GM12878 (cell line): ENCODE results near the gene ZDHHC21. TPM values are rescaled to one million over a fixed set of nuclear protein-coding genes. Genes with fewer than 3 reads are reported as not detected.
A peak's percentile ranks its signal among the peaks of the same experiment; 100 is the strongest.

Experiments used
- EGR1 ChIP-seq, 2 experiments: IDR thresholded peaks; 1 replicate in 1 of 2; 2 replicates in 1 of 2; pipeline ENCODE4 v1.6.1; 2011 to 2012; ENCODE audit warnings: low read depth in 2 of 2, low read length in 2 of 2, borderline replicate concordance in 1 of 2, mild to moderate bottlenecking in 1 of 2, moderate library complexity in 1 of 2
- ETV6 ChIP-seq, 2 experiments: fragments of 450-650 bp in 1 of 2; IDR thresholded peaks in 1 of 2; conservative IDR thresholded peaks in 1 of 2; 2 replicates each; pipeline ENCODE4 v1.6.1; 2014; ENCODE audit warnings: antibody characterized with exemption in 1 of 2, borderline replicate concordance in 1 of 2, low read depth in 1 of 2, mild to moderate bottlenecking in 1 of 2, moderate library complexity in 1 of 2
- MEF2A ChIP-seq: IDR thresholded peaks from 2 replicates; pipeline ENCODE4 v1.6.1; 2011; ENCODE audit warnings: low read depth, mild to moderate bottlenecking, low read length, moderate library complexity; ENCODE audit not compliant: insufficient read depth
- NFYA ChIP-seq: IDR thresholded peaks from 2 replicates; pipeline ENCODE4 v1.6.1; 2011; ENCODE audit warnings: low read depth, mild to moderate bottlenecking, low read length, improper control_type of control experiment, borderline replicate concordance
- RCOR1 ChIP-seq: conservative IDR thresholded peaks from 2 replicates; pipeline ENCODE4 v1.6.1; 2012; ENCODE audit warnings: low read depth, low read length, improper control_type of control experiment
- SIX5 ChIP-seq: IDR thresholded peaks from 2 replicates; pipeline ENCODE4 v1.6.1; 2011; ENCODE audit warnings: mild to moderate bottlenecking, low read depth, low read length, moderate library complexity; ENCODE audit not compliant: severe bottlenecking
- SREBF2 ChIP-seq: IDR thresholded peaks from 2 replicates; pipeline ENCODE4 v1.6.1; 2012; ENCODE audit warnings: mild to moderate bottlenecking, low read length
- STAT3 ChIP-seq: IDR thresholded peaks from 2 replicates; pipeline ENCODE4 v1.6.1; 2011; ENCODE audit warnings: low read depth, low read length, improper control_type of control experiment
- TCF3 ChIP-seq: IDR thresholded peaks from 2 replicates; pipeline ENCODE4 v1.6.1; 2012; ENCODE audit warnings: low read depth, mild to moderate bottlenecking, low read length, borderline replicate concordance; ENCODE audit not compliant: insufficient read depth
- polyA plus RNA-seq, 11 experiments: library from polyadenylated mRNA; depleted of rRNA in 4 of 11; unstranded in 6 of 11; stranded (reverse) in 5 of 11; fragments of >200 nt; fragmentation: Nextera tagmentation in 4 of 11; fragmentation: Illumina TruSeq in 1 of 11; extraction: Ambion mirVana in 4 of 11; extraction: Trizol in 1 of 11; gene quantifications; 1 replicate in 1 of 11; 2 replicates in 10 of 11; pipeline versions ENCODE4 v1.2.1 to v1.2.3, GENCODE V29; 2011 to 2016; ENCODE audit warnings: inconsistent platforms in 2 of 11, missing spikeins in 2 of 11, low read depth in 1 of 11
- total RNA-seq, 4 experiments: library from RNA; depleted of rRNA in 3 of 4; stranded (reverse); fragments of >200 nt in 3 of 4; fragmentation: Illumina TruSeq in 1 of 4; extraction: Trizol in 1 of 4; gene quantifications; 2 replicates each; pipeline versions ENCODE4 v1.2.1 to v1.2.3, GENCODE V29; 2013 to 2021
- TF ChIP-seq, protein P1 (sequence below): fragments of 450-650 bp; IDR thresholded peaks from 2 replicates; pipeline ENCODE4 v1.6.1; 2017; ENCODE audit warnings: borderline replicate concordance
- TF ChIP-seq, protein P2 (sequence below): fragments of 450-650 bp; IDR thresholded peaks from 2 replicates; pipeline ENCODE4 v1.6.1; 2017; ENCODE audit warnings: mild to moderate bottlenecking
- TF ChIP-seq, protein P3 (sequence below): fragments of 450-650 bp; formaldehyde crosslinking; IDR thresholded peaks from 2 replicates; pipeline ENCODE4 v1.5.0; 2022; ENCODE audit warnings: mild to moderate bottlenecking, missing genetic modification characterization
- TF ChIP-seq, protein P4 (sequence below): IDR thresholded peaks from 2 replicates; pipeline ENCODE4 v1.6.1; 2012; ENCODE audit warnings: low read depth, low read length, improper control_type of control experiment
- TF ChIP-seq, protein P5 (sequence below): fragments of 450-650 bp; IDR thresholded peaks from 2 replicates; pipeline ENCODE4 v1.6.1; 2016; ENCODE audit warnings: mild to moderate bottlenecking, moderate library complexity, borderline replicate concordance

Gene ZDHHC21
- total and polyA plus RNA-seq, 10 of the 15 experiments (the other 5 are each of a cell fraction or from before 2014, with no cell fraction given): 2.6 to 14.6 (median 9.1) TPM

DNA sequence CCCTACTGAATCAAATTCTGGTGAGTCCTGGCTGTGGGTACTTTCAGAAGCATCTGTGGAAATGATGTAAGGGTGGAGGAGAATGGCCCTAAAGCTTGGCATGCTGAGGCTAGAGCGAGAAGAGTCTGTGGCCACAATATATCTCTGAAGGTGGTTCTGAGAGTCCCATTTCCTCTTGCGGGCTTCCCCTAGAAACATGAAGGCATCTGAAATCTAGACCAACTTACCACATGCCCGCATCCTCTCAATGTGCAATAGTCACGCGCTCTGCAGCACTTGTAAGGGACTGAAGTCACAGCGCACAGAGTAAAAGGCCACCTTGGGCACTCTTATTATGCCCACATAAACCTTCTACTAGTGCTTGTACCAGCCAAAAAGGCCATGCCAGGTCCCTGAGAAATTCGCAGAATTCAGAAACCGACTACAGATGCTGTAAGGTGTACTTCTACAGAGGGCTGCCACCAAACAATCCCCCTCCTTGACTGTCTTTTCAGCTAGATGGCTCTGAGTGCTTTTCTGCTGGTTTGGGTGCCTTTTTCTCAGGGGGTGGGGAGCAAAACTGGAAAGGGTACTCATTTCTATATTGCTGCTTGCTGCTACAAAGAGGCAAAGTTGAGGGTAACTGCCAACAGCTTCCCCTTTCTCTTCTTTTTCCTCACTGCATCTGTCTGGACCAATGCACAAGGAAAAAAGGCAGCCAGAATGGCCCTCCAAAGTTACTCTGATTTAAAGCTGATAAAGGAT is 107.3 kb downstream of the ZDHHC21 start (continued):
- TF ChIP-seq, protein P1, sequence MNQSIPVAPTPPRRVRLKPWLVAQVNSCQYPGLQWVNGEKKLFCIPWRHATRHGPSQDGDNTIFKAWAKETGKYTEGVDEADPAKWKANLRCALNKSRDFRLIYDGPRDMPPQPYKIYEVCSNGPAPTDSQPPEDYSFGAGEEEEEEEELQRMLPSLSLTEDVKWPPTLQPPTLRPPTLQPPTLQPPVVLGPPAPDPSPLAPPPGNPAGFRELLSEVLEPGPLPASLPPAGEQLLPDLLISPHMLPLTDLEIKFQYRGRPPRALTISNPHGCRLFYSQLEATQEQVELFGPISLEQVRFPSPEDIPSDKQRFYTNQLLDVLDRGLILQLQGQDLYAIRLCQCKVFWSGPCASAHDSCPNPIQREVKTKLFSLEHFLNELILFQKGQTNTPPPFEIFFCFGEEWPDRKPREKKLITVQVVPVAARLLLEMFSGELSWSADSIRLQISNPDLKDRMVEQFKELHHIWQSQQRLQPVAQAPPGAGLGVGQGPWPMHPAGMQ: no peak
- TF ChIP-seq, protein P2, sequence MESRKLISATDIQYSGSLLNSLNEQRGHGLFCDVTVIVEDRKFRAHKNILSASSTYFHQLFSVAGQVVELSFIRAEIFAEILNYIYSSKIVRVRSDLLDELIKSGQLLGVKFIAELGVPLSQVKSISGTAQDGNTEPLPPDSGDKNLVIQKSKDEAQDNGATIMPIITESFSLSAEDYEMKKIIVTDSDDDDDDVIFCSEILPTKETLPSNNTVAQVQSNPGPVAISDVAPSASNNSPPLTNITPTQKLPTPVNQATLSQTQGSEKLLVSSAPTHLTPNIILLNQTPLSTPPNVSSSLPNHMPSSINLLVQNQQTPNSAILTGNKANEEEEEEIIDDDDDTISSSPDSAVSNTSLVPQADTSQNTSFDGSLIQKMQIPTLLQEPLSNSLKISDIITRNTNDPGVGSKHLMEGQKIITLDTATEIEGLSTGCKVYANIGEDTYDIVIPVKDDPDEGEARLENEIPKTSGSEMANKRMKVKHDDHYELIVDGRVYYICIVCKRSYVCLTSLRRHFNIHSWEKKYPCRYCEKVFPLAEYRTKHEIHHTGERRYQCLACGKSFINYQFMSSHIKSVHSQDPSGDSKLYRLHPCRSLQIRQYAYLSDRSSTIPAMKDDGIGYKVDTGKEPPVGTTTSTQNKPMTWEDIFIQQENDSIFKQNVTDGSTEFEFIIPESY: no peak
- TF ChIP-seq, protein P3, sequence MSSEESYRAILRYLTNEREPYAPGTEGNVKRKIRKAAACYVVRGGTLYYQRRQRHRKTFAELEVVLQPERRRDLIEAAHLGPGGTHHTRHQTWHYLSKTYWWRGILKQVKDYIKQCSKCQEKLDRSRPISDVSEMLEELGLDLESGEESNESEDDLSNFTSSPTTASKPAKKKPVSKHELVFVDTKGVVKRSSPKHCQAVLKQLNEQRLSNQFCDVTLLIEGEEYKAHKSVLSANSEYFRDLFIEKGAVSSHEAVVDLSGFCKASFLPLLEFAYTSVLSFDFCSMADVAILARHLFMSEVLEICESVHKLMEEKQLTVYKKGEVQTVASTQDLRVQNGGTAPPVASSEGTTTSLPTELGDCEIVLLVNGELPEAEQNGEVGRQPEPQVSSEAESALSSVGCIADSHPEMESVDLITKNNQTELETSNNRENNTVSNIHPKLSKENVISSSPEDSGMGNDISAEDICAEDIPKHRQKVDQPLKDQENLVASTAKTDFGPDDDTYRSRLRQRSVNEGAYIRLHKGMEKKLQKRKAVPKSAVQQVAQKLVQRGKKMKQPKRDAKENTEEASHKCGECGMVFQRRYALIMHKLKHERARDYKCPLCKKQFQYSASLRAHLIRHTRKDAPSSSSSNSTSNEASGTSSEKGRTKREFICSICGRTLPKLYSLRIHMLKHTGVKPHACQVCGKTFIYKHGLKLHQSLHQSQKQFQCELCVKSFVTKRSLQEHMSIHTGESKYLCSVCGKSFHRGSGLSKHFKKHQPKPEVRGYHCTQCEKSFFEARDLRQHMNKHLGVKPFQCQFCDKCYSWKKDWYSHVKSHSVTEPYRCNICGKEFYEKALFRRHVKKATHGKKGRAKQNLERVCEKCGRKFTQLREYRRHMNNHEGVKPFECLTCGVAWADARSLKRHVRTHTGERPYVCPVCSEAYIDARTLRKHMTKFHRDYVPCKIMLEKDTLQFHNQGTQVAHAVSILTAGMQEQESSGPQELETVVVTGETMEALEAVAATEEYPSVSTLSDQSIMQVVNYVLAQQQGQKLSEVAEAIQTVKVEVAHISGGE (CRISPR knock-in tag): no peak
- TF ChIP-seq, protein P4, sequence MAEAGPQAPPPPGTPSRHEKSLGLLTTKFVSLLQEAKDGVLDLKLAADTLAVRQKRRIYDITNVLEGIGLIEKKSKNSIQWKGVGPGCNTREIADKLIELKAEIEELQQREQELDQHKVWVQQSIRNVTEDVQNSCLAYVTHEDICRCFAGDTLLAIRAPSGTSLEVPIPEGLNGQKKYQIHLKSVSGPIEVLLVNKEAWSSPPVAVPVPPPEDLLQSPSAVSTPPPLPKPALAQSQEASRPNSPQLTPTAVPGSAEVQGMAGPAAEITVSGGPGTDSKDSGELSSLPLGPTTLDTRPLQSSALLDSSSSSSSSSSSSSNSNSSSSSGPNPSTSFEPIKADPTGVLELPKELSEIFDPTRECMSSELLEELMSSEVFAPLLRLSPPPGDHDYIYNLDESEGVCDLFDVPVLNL: no peak
- TF ChIP-seq, protein P5, sequence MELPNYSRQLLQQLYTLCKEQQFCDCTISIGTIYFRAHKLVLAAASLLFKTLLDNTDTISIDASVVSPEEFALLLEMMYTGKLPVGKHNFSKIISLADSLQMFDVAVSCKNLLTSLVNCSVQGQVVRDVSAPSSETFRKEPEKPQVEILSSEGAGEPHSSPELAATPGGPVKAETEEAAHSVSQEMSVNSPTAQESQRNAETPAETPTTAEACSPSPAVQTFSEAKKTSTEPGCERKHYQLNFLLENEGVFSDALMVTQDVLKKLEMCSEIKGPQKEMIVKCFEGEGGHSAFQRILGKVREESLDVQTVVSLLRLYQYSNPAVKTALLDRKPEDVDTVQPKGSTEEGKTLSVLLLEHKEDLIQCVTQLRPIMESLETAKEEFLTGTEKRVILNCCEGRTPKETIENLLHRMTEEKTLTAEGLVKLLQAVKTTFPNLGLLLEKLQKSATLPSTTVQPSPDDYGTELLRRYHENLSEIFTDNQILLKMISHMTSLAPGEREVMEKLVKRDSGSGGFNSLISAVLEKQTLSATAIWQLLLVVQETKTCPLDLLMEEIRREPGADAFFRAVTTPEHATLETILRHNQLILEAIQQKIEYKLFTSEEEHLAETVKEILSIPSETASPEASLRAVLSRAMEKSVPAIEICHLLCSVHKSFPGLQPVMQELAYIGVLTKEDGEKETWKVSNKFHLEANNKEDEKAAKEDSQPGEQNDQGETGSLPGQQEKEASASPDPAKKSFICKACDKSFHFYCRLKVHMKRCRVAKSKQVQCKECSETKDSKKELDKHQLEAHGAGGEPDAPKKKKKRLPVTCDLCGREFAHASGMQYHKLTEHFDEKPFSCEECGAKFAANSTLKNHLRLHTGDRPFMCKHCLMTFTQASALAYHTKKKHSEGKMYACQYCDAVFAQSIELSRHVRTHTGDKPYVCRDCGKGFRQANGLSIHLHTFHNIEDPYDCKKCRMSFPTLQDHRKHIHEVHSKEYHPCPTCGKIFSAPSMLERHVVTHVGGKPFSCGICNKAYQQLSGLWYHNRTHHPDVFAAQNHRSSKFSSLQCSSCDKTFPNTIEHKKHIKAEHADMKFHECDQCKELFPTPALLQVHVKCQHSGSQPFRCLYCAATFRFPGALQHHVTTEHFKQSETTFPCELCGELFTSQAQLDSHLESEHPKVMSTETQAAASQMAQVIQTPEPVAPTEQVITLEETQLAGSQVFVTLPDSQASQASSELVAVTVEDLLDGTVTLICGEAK: no peak
- TF ChIP-seq SREBF2 (no peak), SIX5 (no peak), NFYA (no peak), MEF2A (no peak), EGR1 (IDR thresholded peaks at IDR 0.05; ENCODE audit: borderline replicate concordance in 1 of 2, low read depth in 2 of 2, low read length in 2 of 2) (0 out of 3 replicates have a peak, but pooled peaks of 1 of the 2 experiments have one; percentile 19), RCOR1 (no peak), TCF3 (no peak), ETV6 (conservative IDR thresholded peaks at IDR 0.05 in 1 of 2, IDR thresholded peaks at IDR 0.05 in 1 of 2; ENCODE audit: borderline replicate concordance in 1 of 2, low read depth in 1 of 2) (peak in 1 of 2 experiments; percentile 87; a peak in 2 of 4 replicates), STAT3 (no peak)
